ENCODE results near the gene MGAT5.

The MGAT5 gene

DNA sequence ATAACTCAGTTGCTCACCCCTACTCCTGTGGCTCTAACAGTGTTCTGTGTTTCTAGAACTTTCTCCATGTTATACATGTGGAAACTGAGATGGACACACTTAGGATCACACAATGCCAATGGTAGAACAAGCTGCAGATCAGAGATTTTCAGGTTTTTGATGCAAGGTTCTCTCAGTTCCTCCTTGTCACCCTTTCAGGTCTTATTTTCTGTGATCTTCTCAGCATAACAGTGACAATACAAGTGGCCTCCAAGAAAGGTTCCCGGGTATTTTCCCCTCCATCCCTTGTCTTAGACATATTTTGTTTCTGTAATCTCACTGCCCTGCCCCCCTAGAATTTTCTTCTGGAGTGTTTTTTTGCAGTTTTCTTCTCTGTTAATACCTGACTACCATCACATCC, 6.2 kb upstream of the MGAT5 start (continued):
- no peak for TF ChIP-seq PRDM2 (tag by site-specific recombination; IDR thresholded peaks at IDR 0.05; ENCODE audit: borderline replicate concordance)
- no peak for TF ChIP-seq GFI1B (tag by site-specific recombination; IDR thresholded peaks at IDR 0.05)
- no peak for TF ChIP-seq ZBTB1 (tag by site-specific recombination; IDR thresholded peaks at IDR 0.05)
- TF ChIP-seq FEZF1 (tag by site-specific recombination; IDR thresholded peaks at IDR 0.05), result no peak
- TF ChIP-seq, protein P1, sequence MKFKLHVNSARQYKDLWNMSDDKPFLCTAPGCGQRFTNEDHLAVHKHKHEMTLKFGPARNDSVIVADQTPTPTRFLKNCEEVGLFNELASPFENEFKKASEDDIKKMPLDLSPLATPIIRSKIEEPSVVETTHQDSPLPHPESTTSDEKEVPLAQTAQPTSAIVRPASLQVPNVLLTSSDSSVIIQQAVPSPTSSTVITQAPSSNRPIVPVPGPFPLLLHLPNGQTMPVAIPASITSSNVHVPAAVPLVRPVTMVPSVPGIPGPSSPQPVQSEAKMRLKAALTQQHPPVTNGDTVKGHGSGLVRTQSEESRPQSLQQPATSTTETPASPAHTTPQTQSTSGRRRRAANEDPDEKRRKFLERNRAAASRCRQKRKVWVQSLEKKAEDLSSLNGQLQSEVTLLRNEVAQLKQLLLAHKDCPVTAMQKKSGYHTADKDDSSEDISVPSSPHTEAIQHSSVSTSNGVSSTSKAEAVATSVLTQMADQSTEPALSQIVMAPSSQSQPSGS (tag by site-specific recombination; IDR thresholded peaks at IDR 0.05; ENCODE audit: low read depth), result no peak
- no peak for TF ChIP-seq ZNF280D (tag by site-specific recombination; IDR thresholded peaks at IDR 0.05)
- no peak for TF ChIP-seq CTCF (tag by site-specific recombination; IDR thresholded peaks at IDR 0.05)

- ChIA-PET POLR2A (no interaction called here), CTCF (interaction anchor here (0.6 to 1.3 kb wide), 2 partner anchors 163 to 332 kb away, joined by 3 to 4 read pairs; no protein-coding TSS in a partner anchor)
- peaks cover 0 to 2% of the 10 kb centered on the region in 2 experiments; a peak in 1 of 3 replicates for H3K36me3 ChIP-seq (ENCODE audit: control insufficient read depth in 2 of 2, insufficient read depth in 1 of 2, low read length in 2 of 2)
- no peak overlapping the region for H3K4me3 ChIP-seq (ENCODE audit: low read depth, low read length)
- no peaks in the 10 kb centered on the region for H3K4me1 ChIP-seq (ENCODE audit: control insufficient read depth, insufficient read depth, low read length)
- H3K9me3 ChIP-seq (ENCODE audit: control insufficient read depth, insufficient read depth, low read depth, low read length), result no peaks in the 10 kb centered on the region
- H3K27ac ChIP-seq (ENCODE audit: extremely low read depth, low read depth, low read length), result no peak overlapping the region
- no peak for TF ChIP-seq ZNF843 (tag by site-specific recombination; IDR thresholded peaks at IDR 0.05)
- no peak for TF ChIP-seq ZNF302 (tag by site-specific recombination; IDR thresholded peaks at IDR 0.05; ENCODE audit: low read depth)
- TF ChIP-seq ZNF621 (tag by site-specific recombination; IDR thresholded peaks at IDR 0.05), result no peak
- TF ChIP-seq SP3 (tag by site-specific recombination; IDR thresholded peaks at IDR 0.05), result no peak
- TF ChIP-seq ZNF324 (tag by site-specific recombination; IDR thresholded peaks at IDR 0.05), result no peak
- no peak for TF ChIP-seq BCL11B (tag by site-specific recombination; IDR thresholded peaks at IDR 0.05; ENCODE audit: low read depth)
- TF ChIP-seq, protein P2, sequence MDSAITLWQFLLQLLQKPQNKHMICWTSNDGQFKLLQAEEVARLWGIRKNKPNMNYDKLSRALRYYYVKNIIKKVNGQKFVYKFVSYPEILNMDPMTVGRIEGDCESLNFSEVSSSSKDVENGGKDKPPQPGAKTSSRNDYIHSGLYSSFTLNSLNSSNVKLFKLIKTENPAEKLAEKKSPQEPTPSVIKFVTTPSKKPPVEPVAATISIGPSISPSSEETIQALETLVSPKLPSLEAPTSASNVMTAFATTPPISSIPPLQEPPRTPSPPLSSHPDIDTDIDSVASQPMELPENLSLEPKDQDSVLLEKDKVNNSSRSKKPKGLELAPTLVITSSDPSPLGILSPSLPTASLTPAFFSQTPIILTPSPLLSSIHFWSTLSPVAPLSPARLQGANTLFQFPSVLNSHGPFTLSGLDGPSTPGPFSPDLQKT (IDR thresholded peaks at IDR 0.05; ENCODE audit: borderline replicate concordance, low read depth, low read length), result no peak
- no peak for TF ChIP-seq GLI4 (tag by site-specific recombination; IDR thresholded peaks at IDR 0.05)
- no peak for TF ChIP-seq ZSCAN18 (tag by site-specific recombination; IDR thresholded peaks at IDR 0.05)
- TF ChIP-seq ZNF423 (tag by site-specific recombination; IDR thresholded peaks at IDR 0.05), result no peak
- TF ChIP-seq CTCF (tag by site-specific recombination; IDR thresholded peaks at IDR 0.05), result no peak
- TF ChIP-seq, protein P1 (tag by site-specific recombination; IDR thresholded peaks at IDR 0.05; ENCODE audit: low read depth), result no peak
These were observed 5.0 kb upstream of the MGAT5 start for GRCh38 chr2:134248913-134249312.
